HCT116 (cell line): Measurements from ENCODE around the gene ADAMTSL5.

ENCODE experiments used
- EZH2phosphoT487 ChIP-seq: fragments of 200-600 bp; IDR thresholded peaks from 2 replicates; pipeline ENCODE4 v1.6.1; 2018; ENCODE audit warnings: antibody characterized with exemption, borderline replicate concordance
- TCF7L2 ChIP-seq: IDR thresholded peaks from 2 replicates; pipeline ENCODE4 v1.7.0; 2011; ENCODE audit warnings: borderline replicate concordance, inconsistent platforms; ENCODE audit not compliant: insufficient read depth, insufficient read length; ENCODE audit errors: extremely low read depth
- YY1 ChIP-seq: IDR thresholded peaks from 2 replicates; pipeline ENCODE4 v1.6.1; 2011; ENCODE audit warnings: low read length, low read depth, moderate library complexity, mild to moderate bottlenecking; ENCODE audit not compliant: insufficient replicate concordance; ENCODE audit errors: extremely low read depth

DNA sequence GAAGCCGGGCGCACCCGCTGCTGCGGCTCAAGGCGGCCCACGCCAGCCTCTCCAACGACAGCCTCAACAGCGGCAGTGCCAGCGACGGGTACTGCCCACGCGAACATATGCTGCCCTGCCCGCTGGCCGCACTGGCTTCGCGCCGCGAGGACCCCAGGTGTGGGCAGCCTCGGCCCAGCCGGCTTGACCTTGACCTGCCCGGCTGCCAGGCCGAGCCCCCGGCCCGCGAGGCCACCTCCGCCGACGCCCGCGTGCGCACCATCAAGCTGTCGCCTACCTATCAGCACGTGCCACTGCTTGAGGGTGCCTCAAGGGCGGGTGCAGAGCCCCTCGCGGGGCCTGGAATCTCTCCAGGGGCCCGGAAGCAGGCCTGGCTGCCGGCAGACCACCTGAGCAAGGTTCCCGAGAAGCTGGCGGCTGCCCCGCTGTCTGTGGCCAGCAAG, 46.8 kb downstream of the ADAMTSL5 start:
- TF ChIP-seq EZH2phosphoT487 (no peak), YY1 (no peak), TCF7L2 (no peak)
